H9 (cell line): ENCODE data around the gene ACACA. TPM values are rescaled to one million over a fixed set of nuclear protein-coding genes. Genes with fewer than 3 reads are reported as not detected.

Experiments used
- DNase-seq: peaks from one replicate; pipeline ENCODE4 v3.0.0-alpha.2; 2017
- H2AFZ ChIP-seq: one replicate; pipeline ENCODE4 v1.6.1; 2013; ENCODE audit warnings: mild to moderate bottlenecking, low read length, control low read depth, moderate library complexity
- H2AK5ac ChIP-seq: 2 replicates; pipeline ENCODE4 v1.6.1; 2013; ENCODE audit warnings: low read length, control low read depth, mixed read lengths; ENCODE audit not compliant: insufficient read length
- H2BK120ac ChIP-seq: one replicate; pipeline ENCODE4 v1.6.1; 2013; ENCODE audit warnings: low read depth, mild to moderate bottlenecking, low read length, control low read depth, inconsistent platforms; ENCODE audit not compliant: poor library complexity, severe bottlenecking
- H2BK12ac ChIP-seq: 2 replicates; pipeline ENCODE4 v1.6.1; 2013; ENCODE audit warnings: low read length, control low read depth, mixed read lengths, low read depth; ENCODE audit not compliant: insufficient read length
- H2BK15ac ChIP-seq: 2 replicates; pipeline ENCODE4 v1.6.1; 2013; ENCODE audit warnings: low read depth, low read length, control low read depth
- H2BK20ac ChIP-seq: one replicate; pipeline ENCODE4 v1.6.1; 2013; ENCODE audit warnings: low read depth, mild to moderate bottlenecking, low read length, control low read depth, inconsistent platforms; ENCODE audit not compliant: poor library complexity, severe bottlenecking
- H2BK5ac ChIP-seq: 2 replicates; pipeline ENCODE4 v1.6.1; 2013; ENCODE audit warnings: low read length, control low read depth, mixed read lengths; ENCODE audit not compliant: insufficient read length
- H3K14ac ChIP-seq: 2 replicates; pipeline ENCODE4 v1.6.1; 2013; ENCODE audit warnings: low read length, control low read depth; ENCODE audit not compliant: insufficient read depth
- H3K18ac ChIP-seq: 2 replicates; pipeline ENCODE4 v1.6.1; 2013; ENCODE audit warnings: low read depth, mild to moderate bottlenecking, mixed read lengths, low read length, control low read depth; ENCODE audit not compliant: insufficient read length
- H3K23ac ChIP-seq: 2 replicates; pipeline ENCODE4 v1.6.1; 2013; ENCODE audit warnings: low read length, control low read depth, mixed read lengths, low read depth; ENCODE audit not compliant: insufficient read length
- H3K23me2 ChIP-seq: 2 replicates; pipeline ENCODE4 v1.6.1; 2013; ENCODE audit warnings: low read depth, mild to moderate bottlenecking, mixed read lengths, low read length, control low read depth; ENCODE audit not compliant: insufficient read length, poor library complexity, severe bottlenecking
- H3K27ac ChIP-seq: 2 replicates; pipeline ENCODE4 v1.5.1; 2013; ENCODE audit warnings: low read length, control low read depth, mixed read lengths, low read depth; ENCODE audit not compliant: insufficient read length
- H3K27me3 ChIP-seq: 2 replicates; pipeline ENCODE4 v1.6.1; 2013; ENCODE audit warnings: low read length, control low read depth, inconsistent platforms; ENCODE audit not compliant: insufficient read depth
- H3K4ac ChIP-seq: 2 replicates; pipeline ENCODE4 v1.6.1; 2013; ENCODE audit warnings: low read depth, mild to moderate bottlenecking, control low read depth, inconsistent platforms, low read length, moderate library complexity
- H3K4me1 ChIP-seq: 2 replicates; pipeline ENCODE4 v1.6.1; 2013; ENCODE audit warnings: low read length, control low read depth, inconsistent platforms; ENCODE audit not compliant: insufficient read depth
- H3K4me2 ChIP-seq: 2 replicates; pipeline ENCODE4 v1.6.1; 2013; ENCODE audit warnings: low read length, control low read depth, mixed read lengths; ENCODE audit not compliant: insufficient read length, insufficient read depth
- H3K56ac ChIP-seq: 2 replicates; pipeline ENCODE4 v1.6.1; 2013; ENCODE audit warnings: low read depth, mild to moderate bottlenecking, mixed read lengths, low read length, control low read depth; ENCODE audit not compliant: insufficient read length
- H3K79me1 ChIP-seq: 2 replicates; pipeline ENCODE4 v1.6.1; 2013; ENCODE audit warnings: low read depth, mild to moderate bottlenecking, moderate library complexity, low read length, control low read depth, inconsistent platforms; ENCODE audit not compliant: insufficient read depth, poor library complexity, severe bottlenecking
- H3K79me2 ChIP-seq: 2 replicates; pipeline ENCODE4 v1.6.1; 2013; ENCODE audit warnings: low read length, control low read depth, inconsistent platforms; ENCODE audit not compliant: insufficient read depth
- H3K9ac ChIP-seq: 2 replicates; pipeline ENCODE4 v1.6.1; 2013; ENCODE audit warnings: low read length, control low read depth, mixed read lengths; ENCODE audit not compliant: insufficient read length; ENCODE audit errors: extremely low read depth
- H3K9me3 ChIP-seq: one replicate; pipeline ENCODE4 v1.6.1; 2013; ENCODE audit warnings: low read depth, low read length, inconsistent platforms; ENCODE audit not compliant: control insufficient read depth
- H3T11ph ChIP-seq: one replicate; pipeline ENCODE4 v1.6.1; 2013; ENCODE audit warnings: mild to moderate bottlenecking, low read length, control low read depth, inconsistent platforms
- H4K20me1 ChIP-seq: one replicate; pipeline ENCODE4 v1.6.1; 2013; ENCODE audit not compliant: control insufficient read depth, insufficient read length, insufficient read depth
- H4K5ac ChIP-seq: 2 replicates; pipeline ENCODE4 v1.6.1; 2013; ENCODE audit warnings: low read depth, mild to moderate bottlenecking, mixed read lengths, low read length, control low read depth; ENCODE audit not compliant: insufficient read length
- H4K8ac ChIP-seq: replicated peaks from 2 replicates; pipeline ENCODE4 v1.6.1; 2013; ENCODE audit warnings: low read length, control low read depth, mixed read lengths, low read depth; ENCODE audit not compliant: insufficient read length
- H4K91ac ChIP-seq: 2 replicates; pipeline ENCODE4 v1.6.1; 2013; ENCODE audit warnings: low read depth, mild to moderate bottlenecking, moderate library complexity, mixed read lengths, low read length, control low read depth; ENCODE audit not compliant: insufficient read length
- H3K27ac Mint-ChIP-seq, 3 experiments: 2 replicates in 2 of 3; 3 replicates in 1 of 3; pipeline ENCODE4 v1.8.0; 2020 to 2021; ENCODE audit warnings: mixed read lengths in 3 of 3, mild to moderate bottlenecking in 1 of 3, moderate library complexity in 1 of 3
- H3K27me3 Mint-ChIP-seq: 2 replicates; pipeline ENCODE4 v1.8.0; 2021; ENCODE audit warnings: low read depth, mild to moderate bottlenecking, moderate library complexity, mixed read lengths
- H3K36me3 Mint-ChIP-seq, 3 experiments: 2 replicates in 2 of 3; 3 replicates in 1 of 3; pipeline ENCODE4 v1.8.0; 2020 to 2021; ENCODE audit warnings: low read depth in 3 of 3, mixed read lengths in 3 of 3; ENCODE audit not compliant: insufficient read depth in 1 of 3
- H3K4me1 Mint-ChIP-seq, 2 experiments: 2 replicates each; pipeline ENCODE4 v1.8.0; 2020; ENCODE audit warnings: mixed read lengths in 2 of 2
- H3K4me3 Mint-ChIP-seq, 2 experiments: 2 replicates in 1 of 2; 3 replicates in 1 of 2; pipeline ENCODE4 v1.8.0; 2020 to 2021; ENCODE audit warnings: mild to moderate bottlenecking in 2 of 2, mixed read lengths in 2 of 2, moderate library complexity in 1 of 2
- H3K9me3 Mint-ChIP-seq, 2 experiments: 2 replicates in 1 of 2; 3 replicates in 1 of 2; pipeline ENCODE4 v1.8.0; 2020; ENCODE audit warnings: mild to moderate bottlenecking in 2 of 2, mixed read lengths in 2 of 2, moderate library complexity in 1 of 2
- WGBS: extraction: QIAGEN DNeasy Blood & Tissue Kit; methylation state at CpG from one replicate; pipeline ENCODE4 v1.1.7; 2013; ENCODE audit warnings: missing lambda C conversion rate, low lambda C conversion rate, mixed read lengths; ENCODE audit not compliant: insufficient read length; ENCODE audit errors: extremely low coverage; 5-methylcytosine and 5-hydroxymethylcytosine counted together
- total RNA-seq: library from RNA; stranded (reverse); gene quantifications from 2 replicates; pipeline ENCODE4 v1.2.1, GENCODE V29; 2021
- TF ChIP-seq, protein P1 (sequence below): fragments of 200-600 bp; sonication (generic); conservative IDR thresholded peaks from 3 replicates; pipeline ENCODE4 v1.8.0; 2021; ENCODE audit warnings: antibody characterized with exemption, mild to moderate bottlenecking

Gene ACACA
- total RNA-seq, 1 experiment from 2014 or later = 135 TPM

DNA sequence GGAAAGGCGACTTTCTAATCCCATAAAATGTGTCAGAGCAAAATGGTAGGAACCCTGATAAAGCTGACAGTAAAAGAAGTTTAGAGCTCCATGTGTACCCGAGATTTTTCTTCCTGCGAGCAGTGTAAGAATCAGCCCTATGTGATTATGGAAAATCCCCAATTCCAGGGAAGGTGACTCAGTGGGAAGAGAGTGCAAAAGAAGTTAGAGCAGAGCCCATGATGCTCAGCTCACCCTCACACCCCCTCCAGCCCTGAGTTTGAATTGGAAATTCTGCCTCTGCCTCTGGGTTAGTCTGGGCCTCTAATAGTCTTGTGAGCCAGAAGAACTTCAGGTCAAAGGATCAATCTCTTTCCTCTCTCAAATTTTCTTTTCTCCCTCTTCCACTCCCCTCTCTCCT lies 18.4 kb downstream of the ACACA start:
- H3K36me3 Mint-ChIP-seq = no peaks in the 10 kb centered on the region
- Histone ChIP-seq H4K20me1 (no peaks in the 10 kb centered on the region), H2BK20ac (no peak overlapping the region), H3K79me2 (no peaks in the 10 kb centered on the region), H3K9me3 (no peaks in the 10 kb centered on the region), H3K27ac (no peak overlapping the region), H2AK5ac (no peak overlapping the region), H2BK5ac (no peak overlapping the region), H2BK12ac (no peak overlapping the region), H3K27me3 (no peaks in the 10 kb centered on the region), H3K4ac (no peak overlapping the region), H3T11ph (no peak overlapping the region), H3K23me2 (no peaks in the 10 kb centered on the region), H3K56ac (no peak overlapping the region), H3K18ac (no peak overlapping the region), H2AFZ (no peak overlapping the region), H3K9ac (no peak overlapping the region), H3K14ac (no peak overlapping the region), H3K79me1 (no peaks in the 10 kb centered on the region), H4K91ac (no peak overlapping the region), H3K23ac (no peak overlapping the region), H2BK120ac (no peak overlapping the region), H4K5ac (no peak overlapping the region), H3K4me2 (no peak overlapping the region), H2BK15ac (no peak overlapping the region), H4K8ac (no peak overlapping the region), H3K4me1 (no peaks in the 10 kb centered on the region)
- DNase-seq = no peak
- no peak overlapping the region for H3K27ac Mint-ChIP-seq
- peaks cover 4 to 10% of the 10 kb centered on the region in 2 experiments for H3K4me1 Mint-ChIP-seq
- no peaks in the 10 kb centered on the region for H3K27me3 Mint-ChIP-seq
- H3K4me3 Mint-ChIP-seq = no peak overlapping the region
- H3K9me3 Mint-ChIP-seq = no peaks in the 10 kb centered on the region
- TF ChIP-seq, protein P1, sequence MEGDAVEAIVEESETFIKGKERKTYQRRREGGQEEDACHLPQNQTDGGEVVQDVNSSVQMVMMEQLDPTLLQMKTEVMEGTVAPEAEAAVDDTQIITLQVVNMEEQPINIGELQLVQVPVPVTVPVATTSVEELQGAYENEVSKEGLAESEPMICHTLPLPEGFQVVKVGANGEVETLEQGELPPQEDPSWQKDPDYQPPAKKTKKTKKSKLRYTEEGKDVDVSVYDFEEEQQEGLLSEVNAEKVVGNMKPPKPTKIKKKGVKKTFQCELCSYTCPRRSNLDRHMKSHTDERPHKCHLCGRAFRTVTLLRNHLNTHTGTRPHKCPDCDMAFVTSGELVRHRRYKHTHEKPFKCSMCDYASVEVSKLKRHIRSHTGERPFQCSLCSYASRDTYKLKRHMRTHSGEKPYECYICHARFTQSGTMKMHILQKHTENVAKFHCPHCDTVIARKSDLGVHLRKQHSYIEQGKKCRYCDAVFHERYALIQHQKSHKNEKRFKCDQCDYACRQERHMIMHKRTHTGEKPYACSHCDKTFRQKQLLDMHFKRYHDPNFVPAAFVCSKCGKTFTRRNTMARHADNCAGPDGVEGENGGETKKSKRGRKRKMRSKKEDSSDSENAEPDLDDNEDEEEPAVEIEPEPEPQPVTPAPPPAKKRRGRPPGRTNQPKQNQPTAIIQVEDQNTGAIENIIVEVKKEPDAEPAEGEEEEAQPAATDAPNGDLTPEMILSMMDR = no peak
- no CpG with 5 or more reads among the region's 3 CpGs for WGBS
